PC-9 (cell line): ENCODE results near the gene NPIPB6. TPM values are rescaled to one million over a fixed set of nuclear protein-coding genes. Genes with fewer than 3 reads are reported as not detected.

ENCODE experiments used
- BruUV-seq: library from RNA; stranded (reverse); fragments of 400-500 nt; replicated peaks from 2 replicates; lab custom pipeline; 2021; lab: Mats Ljungman, UMichigan
- CTCF ChIA-PET: fragments of 300-600 bp; sonication (Branson Sonifier 250); formaldehyde crosslinking; loops from one replicate; lab custom pipeline; 2022; ENCODE audit warnings: antibody characterized with exemption; lab: Charles Lee
- POLR2A ChIA-PET: fragments of 300-600 bp; sonication (Branson Sonifier 250); formaldehyde crosslinking; loops from one replicate; lab custom pipeline; 2022; ENCODE audit warnings: antibody characterized with exemption; ENCODE audit not compliant: unreplicated experiment; lab: Charles Lee
- DNase-seq, 2 experiments: peaks; one replicate each; pipeline versions ENCODE4 v3.0.0 to v3.0.0-alpha.2; 2015 to 2022; ENCODE audit warnings: mixed read lengths in 1 of 2
- H2AFZ ChIP-seq: fragments of 200-600 bp; sonication (generic); 2 replicates; pipeline ENCODE4 v1.8.1; 2017; ENCODE audit warnings: antibody characterized with exemption
- H3F3A ChIP-seq: fragments of 200-600 bp; sonication (generic); 2 replicates; pipeline ENCODE4 v1.8.1; 2017; ENCODE audit warnings: antibody characterized with exemption, mild to moderate bottlenecking, low read depth; ENCODE audit not compliant: insufficient read depth
- H3K27ac ChIP-seq: fragments of 200-600 bp; sonication (generic); 2 replicates; pipeline ENCODE4 v1.6.1; 2016; ENCODE audit warnings: mixed run types
- H3K27me3 ChIP-seq: fragments of 200-600 bp; sonication (generic); 2 replicates; pipeline ENCODE4 v1.6.1; 2016; ENCODE audit warnings: low read depth, mixed run types; ENCODE audit not compliant: insufficient read depth
- H3K36me3 ChIP-seq: fragments of 200-600 bp; sonication (generic); 2 replicates; pipeline ENCODE4 v1.6.1; 2016; ENCODE audit warnings: low read depth, mixed run types
- H3K4me1 ChIP-seq: fragments of 200-600 bp; sonication (generic); replicated peaks from 2 replicates; pipeline ENCODE4 v1.6.1; 2016; ENCODE audit warnings: mixed run types; ENCODE audit not compliant: insufficient read depth
- H3K4me2 ChIP-seq: fragments of 200-600 bp; sonication (generic); 2 replicates; pipeline ENCODE4 v1.6.1; 2017; ENCODE audit warnings: mixed run types
- H3K4me3 ChIP-seq: fragments of 200-600 bp; sonication (generic); 2 replicates; pipeline ENCODE4 v1.6.1; 2016; ENCODE audit warnings: mixed run types
- H3K79me2 ChIP-seq: fragments of 200-600 bp; sonication (generic); 2 replicates; pipeline ENCODE4 v1.6.1; 2017; ENCODE audit warnings: low read depth, mixed run types
- H3K9me2 ChIP-seq: fragments of 200-600 bp; sonication (generic); 2 replicates; pipeline ENCODE4 v1.8.1; 2017; ENCODE audit warnings: mild to moderate bottlenecking; ENCODE audit not compliant: insufficient read depth
- H3K9me3 ChIP-seq: fragments of 200-600 bp; sonication (generic); 2 replicates; pipeline ENCODE4 v1.8.1; 2016; ENCODE audit warnings: low read depth; ENCODE audit not compliant: insufficient read depth
- H4K20me1 ChIP-seq: fragments of 200-600 bp; sonication (generic); 2 replicates; pipeline ENCODE4 v1.8.1; 2017; ENCODE audit not compliant: insufficient read depth
- EZH2 ChIP-seq: fragments of 200-600 bp; sonication (generic); IDR thresholded peaks from 2 replicates; pipeline ENCODE4 v1.8.0; 2017; ENCODE audit warnings: antibody characterized with exemption, low read depth
- intact Hi-C: fragments of 100-400 bp; cut with micrococcal nuclease; formaldehyde crosslinking; loops from one replicate; pipeline ENCODE4 v1.10.0; 2022; ENCODE audit not compliant: unreplicated experiment
- total RNA-seq: library from RNA; stranded (reverse); gene quantifications from 2 replicates; pipeline ENCODE4 v1.2.3, GENCODE V29; 2021
- TF ChIP-seq, protein P1 (sequence below): fragments of 200-600 bp; sonication (generic); conservative IDR thresholded peaks from 2 replicates; pipeline ENCODE4 v1.6.1; 2017; ENCODE audit warnings: mixed run types, antibody characterized with exemption, mild to moderate bottlenecking, moderate library complexity

NPIPB6 gene
- total RNA-seq, 1 experiment from 2014 or later, result 6.9 TPM

- peak in 1 of 2 experiments; percentile 61 for DNase-seq
- no peaks in the 10 kb centered on the region for H4K20me1 ChIP-seq
- no peaks in the 10 kb centered on the region for H3K36me3 ChIP-seq
- BruUV-seq, result no TSS peak
- no peak overlapping the region for H3K4me2 ChIP-seq
- H3F3A ChIP-seq, result no peaks in the 10 kb centered on the region
- no peaks in the 10 kb centered on the region for H3K9me2 ChIP-seq
- H2AFZ ChIP-seq, result no peak overlapping the region
- POLR2A ChIA-PET, result no interaction called here
- no peak overlapping the region for H3K27ac ChIP-seq
- H3K9me3 ChIP-seq, result no peaks in the 10 kb centered on the region
- CTCF ChIA-PET, result interaction anchor here (0.8 to 2.1 kb wide), 2 partner anchors 44 to 228 kb away, joined by 3 to 8 read pairs; no protein-coding TSS in a partner anchor
- TF ChIP-seq, protein P1, sequence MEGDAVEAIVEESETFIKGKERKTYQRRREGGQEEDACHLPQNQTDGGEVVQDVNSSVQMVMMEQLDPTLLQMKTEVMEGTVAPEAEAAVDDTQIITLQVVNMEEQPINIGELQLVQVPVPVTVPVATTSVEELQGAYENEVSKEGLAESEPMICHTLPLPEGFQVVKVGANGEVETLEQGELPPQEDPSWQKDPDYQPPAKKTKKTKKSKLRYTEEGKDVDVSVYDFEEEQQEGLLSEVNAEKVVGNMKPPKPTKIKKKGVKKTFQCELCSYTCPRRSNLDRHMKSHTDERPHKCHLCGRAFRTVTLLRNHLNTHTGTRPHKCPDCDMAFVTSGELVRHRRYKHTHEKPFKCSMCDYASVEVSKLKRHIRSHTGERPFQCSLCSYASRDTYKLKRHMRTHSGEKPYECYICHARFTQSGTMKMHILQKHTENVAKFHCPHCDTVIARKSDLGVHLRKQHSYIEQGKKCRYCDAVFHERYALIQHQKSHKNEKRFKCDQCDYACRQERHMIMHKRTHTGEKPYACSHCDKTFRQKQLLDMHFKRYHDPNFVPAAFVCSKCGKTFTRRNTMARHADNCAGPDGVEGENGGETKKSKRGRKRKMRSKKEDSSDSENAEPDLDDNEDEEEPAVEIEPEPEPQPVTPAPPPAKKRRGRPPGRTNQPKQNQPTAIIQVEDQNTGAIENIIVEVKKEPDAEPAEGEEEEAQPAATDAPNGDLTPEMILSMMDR, result peak; percentile 91
- TF ChIP-seq EZH2, result no peak
- H3K4me3 ChIP-seq, result no peak overlapping the region
- intact Hi-C loops, result loop anchor here (5.0 kb wide), 1 partner anchor 625 kb away; no protein-coding TSS in a partner anchor
- H3K4me1 ChIP-seq, result no peaks in the 10 kb centered on the region
- no peaks in the 10 kb centered on the region for H3K79me2 ChIP-seq
- H3K27me3 ChIP-seq, result no peaks in the 10 kb centered on the region
These were observed 41.5 kb downstream of the NPIPB6 start for GRCh38 chr16:28321700-28322411.

- DNase-seq, result no peak
- Histone ChIP-seq H3K9me3 (no peaks in the 10 kb centered on the region), H3K36me3 (no peaks in the 10 kb centered on the region), H3K27ac (no peak overlapping the region), H3K4me1 (no peaks in the 10 kb centered on the region), H4K20me1 (no peaks in the 10 kb centered on the region), H3K9me2 (no peaks in the 10 kb centered on the region), H3K79me2 (no peaks in the 10 kb centered on the region), H2AFZ (no peak overlapping the region), H3K4me2 (no peak overlapping the region), H3K27me3 (no peaks in the 10 kb centered on the region), H3F3A (no peaks in the 10 kb centered on the region), H3K4me3 (no peak overlapping the region)
- ChIA-PET CTCF (interaction anchor here (2.1 kb wide), 1 partner anchor 229 kb away, joined by 8 read pairs; no protein-coding TSS in a partner anchor), POLR2A (no interaction called here)
- intact Hi-C loops, result loop anchor here (5.0 kb wide), 1 partner anchor 627 kb away; no protein-coding TSS in a partner anchor
- no peak for TF ChIP-seq EZH2
- no TSS peak for BruUV-seq
These were observed 42.6 kb downstream of the NPIPB6 start for GRCh38 chr16:28320741-28321140.

DNA sequence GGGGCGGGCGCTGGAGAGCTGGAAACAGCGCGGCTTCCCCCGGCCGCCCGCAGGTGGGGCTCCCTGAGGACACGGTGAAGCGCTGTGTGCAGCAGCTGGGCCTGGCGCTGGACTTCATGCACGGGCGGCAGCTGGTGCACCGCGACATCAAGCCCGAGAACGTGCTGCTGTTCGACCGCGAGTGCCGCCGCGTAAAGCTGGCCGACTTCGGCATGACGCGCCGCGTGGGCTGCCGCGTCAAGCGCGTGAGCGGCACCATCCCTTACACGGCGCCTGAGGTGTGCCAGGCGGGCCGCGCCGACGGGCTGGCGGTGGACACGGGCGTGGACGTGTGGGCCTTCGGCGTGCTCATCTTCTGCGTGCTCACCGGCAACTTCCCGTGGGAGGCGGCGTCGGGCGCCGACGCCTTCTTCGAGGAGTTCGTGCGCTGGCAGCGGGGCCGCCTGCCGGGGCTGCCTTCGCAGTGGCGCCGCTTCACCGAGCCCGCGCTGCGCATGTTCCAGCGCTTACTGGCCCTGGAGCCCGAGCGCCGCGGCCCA lies 43.2 kb downstream of the NPIPB6 start:
- Histone ChIP-seq H3K9me3 (no peaks in the 10 kb centered on the region), H2AFZ (no peak overlapping the region), H3F3A (no peaks in the 10 kb centered on the region), H3K4me1 (no peaks in the 10 kb centered on the region), H3K27me3 (no peaks in the 10 kb centered on the region), H3K9me2 (no peaks in the 10 kb centered on the region), H4K20me1 (no peaks in the 10 kb centered on the region), H3K36me3 (no peaks in the 10 kb centered on the region), H3K4me3 (no peak overlapping the region), H3K79me2 (no peaks in the 10 kb centered on the region), H3K4me2 (no peak overlapping the region), H3K27ac (no peak overlapping the region)
- no peak for DNase-seq
- ChIA-PET CTCF (interaction anchor here (2.1 kb wide), 1 partner anchor 230 kb away, joined by 8 read pairs; no protein-coding TSS in a partner anchor), POLR2A (no interaction called here)
- intact Hi-C loops, result loop anchor here (5.0 kb wide), 1 partner anchor 627 kb away; no protein-coding TSS in a partner anchor
- BruUV-seq, result no TSS peak
- TF ChIP-seq, protein P1, result no peak
- no peak for TF ChIP-seq EZH2
